Natural killer cell (primary cell): ENCODE data around the gene ZC3H18. TPM values are rescaled to one million over a fixed set of nuclear protein-coding genes. Genes with fewer than 3 reads are reported as not detected.
A peak's percentile ranks its signal among the peaks of the same experiment; 100 is the strongest.

Source experiments
- ATAC-seq, 3 donors: fragments of 150-1000 bp in 2 of 3; fragments of 200-7000 bp in 1 of 3; cut with Tn5 transposase; 1 replicate in 1 of 3; 2 replicates in 2 of 3; pipeline ENCODE4 v1.10.0; 2021; ENCODE audit warnings: mild to moderate bottlenecking in 2 of 3, moderate library complexity in 2 of 3
- DNase-seq, 2 donors: peaks; one replicate each; pipeline versions ENCODE4 v3.0.0 to v3.0.0-alpha.2; 2013 to 2021; ENCODE audit warnings: mixed read lengths in 1 of 2
- H3K27ac ChIP-seq: one replicate; pipeline ENCODE4 v1.5.1; 2013; ENCODE audit warnings: mild to moderate bottlenecking, low read length
- H3K27me3 ChIP-seq: one replicate; pipeline ENCODE4 v1.6.1; 2013; ENCODE audit warnings: low read length; ENCODE audit not compliant: control insufficient read depth, insufficient read depth
- H3K36me3 ChIP-seq: one replicate; pipeline ENCODE4 v1.6.1; 2013; ENCODE audit warnings: low read length; ENCODE audit not compliant: control insufficient read depth, insufficient read depth
- H3K4me1 ChIP-seq: one replicate; pipeline ENCODE4 v1.6.1; 2013; ENCODE audit warnings: low read length; ENCODE audit not compliant: control insufficient read depth, insufficient read depth
- H3K4me3 ChIP-seq: one replicate; pipeline ENCODE4 v1.5.1; 2013; ENCODE audit warnings: low read length
- H3K9me3 ChIP-seq: one replicate; pipeline ENCODE4 v1.6.1; 2013; ENCODE audit warnings: low read length; ENCODE audit not compliant: control insufficient read depth, insufficient read depth
- H3K27ac Mint-ChIP-seq, 2 donors: one replicate each; pipeline ENCODE4 v1.8.0; 2022; ENCODE audit warnings: mild to moderate bottlenecking in 2 of 2, mixed read lengths in 2 of 2, moderate library complexity in 1 of 2
- H3K27me3 Mint-ChIP-seq, 2 donors: one replicate each; pipeline ENCODE4 v1.8.0; 2022; ENCODE audit warnings: low read depth in 2 of 2, mixed read lengths in 2 of 2
- H3K36me3 Mint-ChIP-seq: one replicate; pipeline ENCODE4 v1.8.0; 2022; ENCODE audit warnings: mixed read lengths
- H3K4me1 Mint-ChIP-seq, 2 donors: one replicate each; pipeline ENCODE4 v1.8.0; 2022; ENCODE audit warnings: mixed read lengths in 2 of 2
- H3K4me3 Mint-ChIP-seq: one replicate; pipeline ENCODE4 v1.8.0; 2022; ENCODE audit warnings: mild to moderate bottlenecking, moderate library complexity, mixed read lengths
- H3K9me3 Mint-ChIP-seq, 2 donors: one replicate each; pipeline ENCODE4 v1.8.0; 2022; ENCODE audit warnings: mixed read lengths in 2 of 2
- CTCF ChIP-seq: fragments of 200-600 bp; IDR thresholded peaks from one replicate; pipeline ENCODE4 v1.8.0; 2022; ENCODE audit warnings: antibody characterized with exemption
- WGBS: methylation state at CpG from one replicate; pipeline ENCODE4 v1.1.7; 2013; ENCODE audit warnings: missing lambda C conversion rate; ENCODE audit not compliant: insufficient coverage; 5-methylcytosine and 5-hydroxymethylcytosine counted together
- intact Hi-C: fragments of 100-400 bp; cut with micrococcal nuclease; formaldehyde crosslinking; loops from one replicate; pipeline ENCODE4 v1.14.2; 2022
- total RNA-seq, 4 donors: library from RNA; stranded (reverse); fragments of 120-200 nt in 1 of 4; gene quantifications; one replicate each; pipeline versions ENCODE4 v1.2.3 to v1.2.4, GENCODE V29; 2013 to 2022

Gene ZC3H18
- total RNA-seq, 3 donors from 2014 or later (not counting 1 experiment from before 2014, with no cell fraction given) = 125 to 130 (median 126) TPM

GRCh38 chr16:88658714-88659113 is 88.5 kb downstream of the ZC3H18 start:
- Mint-ChIP-seq H3K27me3 (no peaks in the 10 kb centered on the region), H3K27ac (peak overlapping the region in 1 of 2 donors; percentile 66), H3K4me3 (no peak overlapping the region), H3K36me3 (no peaks in the 10 kb centered on the region), H3K4me1 (peaks cover 27 to 40% of the 10 kb centered on the region in 2 donors), H3K9me3 (no peaks in the 10 kb centered on the region)
- TF ChIP-seq CTCF = no peak
- no peak for ATAC-seq
- DNase-seq = no peak
- Histone ChIP-seq H3K9me3 (no peaks in the 10 kb centered on the region), H3K27me3 (no peaks in the 10 kb centered on the region), H3K4me3 (no peak overlapping the region), H3K4me1 (peaks cover 42% of the 10 kb centered on the region), H3K27ac (no peak overlapping the region), H3K36me3 (peaks cover 28% of the 10 kb centered on the region)
- intact Hi-C loops = no loop called here
- 99% methylated on average over 12 of the region's 15 CpGs for WGBS

DNA sequence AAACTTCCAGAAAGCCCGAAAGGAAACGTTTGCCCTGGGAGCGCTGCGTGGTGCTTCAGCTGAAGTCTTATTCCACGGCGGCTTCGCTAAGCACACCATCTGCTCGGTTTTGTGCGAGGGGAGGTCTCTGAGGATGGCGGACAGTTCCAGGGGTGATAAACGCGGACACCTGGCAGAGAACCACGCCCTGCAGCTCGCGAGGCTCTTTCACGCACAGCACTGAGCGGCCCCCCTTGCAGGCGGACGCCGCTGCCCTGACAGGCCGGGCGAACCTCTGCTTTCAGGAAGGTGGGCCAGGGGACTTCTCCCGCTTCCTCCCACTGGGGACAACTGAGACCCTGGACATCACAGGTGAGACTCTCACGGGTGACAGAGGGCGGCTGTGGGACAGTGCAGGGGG is 89.0 kb downstream of the ZC3H18 start:
- Histone ChIP-seq H3K4me3 (no peak overlapping the region), H3K4me1 (peaks cover 42% of the 10 kb centered on the region), H3K27ac (no peak overlapping the region), H3K27me3 (no peaks in the 10 kb centered on the region), H3K9me3 (no peaks in the 10 kb centered on the region), H3K36me3 (peaks cover 28% of the 10 kb centered on the region)
- no peak overlapping the region for H3K4me3 Mint-ChIP-seq
- no peaks in the 10 kb centered on the region for H3K36me3 Mint-ChIP-seq
- intact Hi-C loops = no loop called here
- WGBS = 98% methylated on average over 25 of the region's 25 CpGs
- peaks cover 23 to 39% of the 10 kb centered on the region in 2 donors for H3K4me1 Mint-ChIP-seq
- H3K27me3 Mint-ChIP-seq = no peaks in the 10 kb centered on the region
- no peak for TF ChIP-seq CTCF
- DNase-seq (no peak), ATAC-seq (no peak)
- peak overlapping the region in 1 of 2 donors; percentile 66 for H3K27ac Mint-ChIP-seq
- no peaks in the 10 kb centered on the region for H3K9me3 Mint-ChIP-seq

DNA sequence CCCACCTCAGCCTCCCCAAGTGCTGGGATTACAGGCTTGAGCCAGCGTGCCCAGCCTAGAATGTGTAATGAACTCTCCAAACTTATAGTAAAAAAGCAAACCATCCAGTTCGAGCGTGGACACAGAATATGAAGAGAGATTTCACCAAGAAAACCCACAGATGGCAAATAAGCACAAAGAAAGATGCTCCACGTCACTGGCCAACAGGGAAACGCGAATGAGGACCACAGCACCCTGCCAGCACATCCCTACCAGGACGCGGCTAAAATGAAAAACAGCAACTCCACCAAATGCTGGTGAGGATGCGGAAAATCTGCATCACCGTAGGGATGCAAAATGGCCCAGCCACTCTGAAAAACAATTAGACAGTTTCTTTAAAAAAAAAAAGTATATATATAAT is 91.3 kb downstream of the ZC3H18 start:
- Mint-ChIP-seq H3K36me3 (no peaks in the 10 kb centered on the region), H3K4me1 (peaks cover 12 to 28% of the 10 kb centered on the region in 2 donors), H3K27me3 (no peaks in the 10 kb centered on the region), H3K9me3 (no peaks in the 10 kb centered on the region), H3K27ac (peak overlapping the region; percentile 94 to 99), H3K4me3 (peak overlapping the region; percentile 92)
- Histone ChIP-seq H3K27me3 (no peaks in the 10 kb centered on the region), H3K9me3 (no peaks in the 10 kb centered on the region), H3K36me3 (peaks cover 15% of the 10 kb centered on the region), H3K4me3 (no peak overlapping the region), H3K4me1 (peaks cover 20% of the 10 kb centered on the region), H3K27ac (no peak overlapping the region)
- ATAC-seq (no peak), DNase-seq (no peak)
- WGBS = 78% methylated on average over 9 of the region's 10 CpGs
- intact Hi-C loops = no loop called here
- no peak for TF ChIP-seq CTCF

DNA sequence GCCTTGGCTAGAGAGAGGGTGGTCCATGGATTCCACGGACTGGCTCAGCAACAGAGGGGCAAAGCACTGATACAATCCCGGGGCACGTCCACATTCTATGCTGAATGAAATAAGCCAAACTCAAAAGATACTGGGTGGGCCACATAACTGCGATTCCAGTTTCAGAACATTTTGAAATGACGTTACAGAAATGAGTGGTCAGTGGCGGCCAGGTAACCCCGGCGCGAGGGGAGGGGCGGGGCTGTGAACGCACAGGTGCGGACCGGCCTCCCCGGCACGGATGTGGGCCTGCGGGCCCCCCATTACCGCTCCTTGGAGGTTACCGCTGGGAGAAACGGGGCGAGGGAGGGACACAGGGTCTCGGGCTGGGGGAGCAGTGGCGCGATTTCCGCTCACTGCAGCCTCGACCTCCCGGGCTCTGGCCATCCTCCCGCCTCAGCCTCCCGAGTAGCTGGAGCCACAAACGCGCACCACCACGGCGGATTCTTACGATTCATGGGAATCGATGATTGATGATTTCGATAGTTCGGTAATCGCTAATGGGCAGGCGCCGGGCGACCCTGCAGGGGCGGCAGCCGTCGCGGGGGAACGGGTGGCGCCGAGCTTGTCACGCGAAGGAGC is 92.1 kb downstream of the ZC3H18 start:
- Histone ChIP-seq H3K9me3 (no peaks in the 10 kb centered on the region), H3K27me3 (no peaks in the 10 kb centered on the region), H3K4me1 (peaks cover 20% of the 10 kb centered on the region), H3K27ac (peak overlapping the region; percentile 84), H3K36me3 (peaks cover 7% of the 10 kb centered on the region), H3K4me3 (peak overlapping the region; percentile 95)
- no peak for TF ChIP-seq CTCF
- intact Hi-C loops = loop anchor here (2.0 kb wide), 1 partner anchor 40 kb away; no protein-coding TSS in a partner anchor
- Mint-ChIP-seq H3K4me1 (peaks cover 12 to 28% of the 10 kb centered on the region in 2 donors), H3K27me3 (no peaks in the 10 kb centered on the region), H3K36me3 (no peaks in the 10 kb centered on the region), H3K4me3 (peak overlapping the region; percentile 92), H3K9me3 (no peaks in the 10 kb centered on the region), H3K27ac (peak overlapping the region; percentile 94 to 99)
- 3% methylated on average over 49 of the region's 49 CpGs for WGBS
- ATAC-seq (no peak), DNase-seq (peak in 1 of 2 donors; percentile 46)
